Ascending aorta (tissue), 2 donors: ENCODE data around the gene ITGB5. TPM values are rescaled to one million over a fixed set of nuclear protein-coding genes. Genes with fewer than 3 reads are reported as not detected.

Source experiments
- DNase-seq, 2 donors: peaks; one replicate each; pipeline ENCODE4 v3.0.0-alpha.2; 2019; ENCODE audit warnings: low spot score in 2 of 2
- H3K27ac ChIP-seq, 2 donors: fragments of 200-600 bp; sonication (generic); one replicate each; pipeline ENCODE4 v1.5.1; 2016 to 2017; ENCODE audit warnings: mild to moderate bottlenecking in 1 of 2
- H3K27me3 ChIP-seq: fragments of 200-600 bp; sonication (generic); one replicate; pipeline ENCODE4 v1.5.1; 2017
- H3K36me3 ChIP-seq, 2 donors: fragments of 200-600 bp; sonication (generic); one replicate each; pipeline ENCODE4 v1.5.1; 2016
- H3K4me1 ChIP-seq, 2 donors: fragments of 200-600 bp; sonication (generic); one replicate each; pipeline ENCODE4 v1.5.1; 2016 to 2017; ENCODE audit warnings: mild to moderate bottlenecking in 1 of 2
- H3K4me3 ChIP-seq, 2 donors: fragments of 200-600 bp; sonication (generic); one replicate each; pipeline ENCODE4 v1.5.1; 2016 to 2017; ENCODE audit warnings: mild to moderate bottlenecking in 1 of 2
- H3K9me3 ChIP-seq, 2 donors: fragments of 200-600 bp; sonication (generic); one replicate each; pipeline ENCODE4 v1.5.1; 2016
- CTCF ChIP-seq, 3 experiments: fragments of 200-600 bp in 2 of 3; fragments of 450-650 bp in 1 of 3; sonication (generic) in 2 of 3; IDR thresholded peaks; one replicate each; pipeline ENCODE4 v1.5.1; 2016 to 2019; ENCODE audit warnings: antibody characterized with exemption in 3 of 3, mild to moderate bottlenecking in 1 of 3, moderate library complexity in 1 of 3
- intact Hi-C: fragments of 100-400 bp; cut with DNase I; formaldehyde crosslinking; loops from one replicate; pipeline ENCODE4 v1.15.1; 2023
- total RNA-seq: library from RNA; depleted of rRNA; stranded (reverse); fragments of >200 nt; gene quantifications from one replicate; pipeline ENCODE4 v1.1.0, GENCODE V29; 2016

The ITGB5 gene
- total RNA-seq, 1 donor from 2014 or later = 595 TPM

- H3K27me3 ChIP-seq = no peaks in the 10 kb centered on the region
- intact Hi-C loops = no loop called here
- no peak overlapping the region for H3K4me3 ChIP-seq
- peaks cover 7 to 24% of the 10 kb centered on the region in 2 donors for H3K36me3 ChIP-seq
- DNase-seq = no peak
- H3K9me3 ChIP-seq = no peaks in the 10 kb centered on the region
- H3K27ac ChIP-seq = no peak overlapping the region
- no peak for TF ChIP-seq CTCF (IDR thresholded peaks at IDR 0.05)
- peaks cover 9 to 30% of the 10 kb centered on the region in 2 donors for H3K4me1 ChIP-seq
These were observed 62.8 kb downstream of the ITGB5 start for GRCh38 chr3:124824286-124824915.

GRCh38 chr3:124823648-124824047, 63.5 kb downstream of the ITGB5 start:
- H3K27me3 ChIP-seq = no peaks in the 10 kb centered on the region
- H3K9me3 ChIP-seq = no peaks in the 10 kb centered on the region
- H3K27ac ChIP-seq = no peak overlapping the region
- intact Hi-C loops = no loop called here
- no peak for TF ChIP-seq CTCF (IDR thresholded peaks at IDR 0.05)
- peaks cover 7 to 26% of the 10 kb centered on the region in 2 donors for H3K36me3 ChIP-seq
- peaks cover 9 to 26% of the 10 kb centered on the region in 2 donors for H3K4me1 ChIP-seq
- DNase-seq = no peak
- H3K4me3 ChIP-seq = no peak overlapping the region

- intact Hi-C loops = no loop called here
- DNase-seq = peak in 1 of 2 donors; percentile 15
- H3K27me3 ChIP-seq = no peaks in the 10 kb centered on the region
These were observed 64.0 kb downstream of the ITGB5 start for GRCh38 chr3:124823206-124823605.

GRCh38 chr3:124821356-124821755, 65.8 kb downstream of the ITGB5 start:
- peak in 1 of 2 donors; percentile 56 for DNase-seq
- Histone ChIP-seq H3K4me3 (no peak overlapping the region), H3K27ac (peak overlapping the region in 1 of 2 donors; percentile 38), H3K9me3 (no peaks in the 10 kb centered on the region), H3K36me3 (peaks cover 21 to 43% of the 10 kb centered on the region in 2 donors), H3K4me1 (peaks cover 3 to 7% of the 10 kb centered on the region in 2 donors), H3K27me3 (no peaks in the 10 kb centered on the region)
- TF ChIP-seq CTCF (IDR thresholded peaks at IDR 0.05) = no peak
- intact Hi-C loops = no loop called here

More at GRCh38 chr3:124823206-124823605, 64.0 kb downstream of the ITGB5 start:
- Histone ChIP-seq H3K27ac (peak overlapping the region; percentile 26 to 38), H3K9me3 (no peaks in the 10 kb centered on the region), H3K36me3 (peaks cover 7 to 25% of the 10 kb centered on the region in 2 donors), H3K4me3 (no peak overlapping the region), H3K4me1 (peaks cover 9 to 21% of the 10 kb centered on the region in 2 donors)
- no peak for TF ChIP-seq CTCF (IDR thresholded peaks at IDR 0.05)

- intact Hi-C loops = no loop called here
- Histone ChIP-seq H3K27me3 (no peaks in the 10 kb centered on the region), H3K36me3 (peaks cover 32 to 58% of the 10 kb centered on the region in 2 donors), H3K9me3 (no peaks in the 10 kb centered on the region), H3K4me1 (peaks cover 3 to 24% of the 10 kb centered on the region in 2 donors), H3K4me3 (no peak overlapping the region), H3K27ac (peak overlapping the region; percentile 19 to 54)
- DNase-seq = peak in 1 of 2 donors; percentile 27
- no peak for TF ChIP-seq CTCF (IDR thresholded peaks at IDR 0.05)
These were observed 68.6 kb downstream of the ITGB5 start for GRCh38 chr3:124818398-124819091.
